H9 (cell line): ENCODE measurements around the gene KBTBD3. TPM values are rescaled to one million over a fixed set of nuclear protein-coding genes. Genes with fewer than 3 reads are reported as not detected.

Source experiments
- DNase-seq: peaks from one replicate; pipeline ENCODE4 v3.0.0-alpha.2; 2017
- H2AFZ ChIP-seq: one replicate; pipeline ENCODE4 v1.6.1; 2013; ENCODE audit warnings: mild to moderate bottlenecking, low read length, control low read depth, moderate library complexity
- H2AK5ac ChIP-seq: 2 replicates; pipeline ENCODE4 v1.6.1; 2013; ENCODE audit warnings: low read length, control low read depth, mixed read lengths; ENCODE audit not compliant: insufficient read length
- H2BK120ac ChIP-seq: one replicate; pipeline ENCODE4 v1.6.1; 2013; ENCODE audit warnings: low read depth, mild to moderate bottlenecking, low read length, control low read depth, inconsistent platforms; ENCODE audit not compliant: poor library complexity, severe bottlenecking
- H2BK12ac ChIP-seq: 2 replicates; pipeline ENCODE4 v1.6.1; 2013; ENCODE audit warnings: low read length, control low read depth, mixed read lengths, low read depth; ENCODE audit not compliant: insufficient read length
- H2BK15ac ChIP-seq: 2 replicates; pipeline ENCODE4 v1.6.1; 2013; ENCODE audit warnings: low read depth, low read length, control low read depth
- H2BK20ac ChIP-seq: one replicate; pipeline ENCODE4 v1.6.1; 2013; ENCODE audit warnings: low read depth, mild to moderate bottlenecking, low read length, control low read depth, inconsistent platforms; ENCODE audit not compliant: poor library complexity, severe bottlenecking
- H2BK5ac ChIP-seq: 2 replicates; pipeline ENCODE4 v1.6.1; 2013; ENCODE audit warnings: low read length, control low read depth, mixed read lengths; ENCODE audit not compliant: insufficient read length
- H3K14ac ChIP-seq: 2 replicates; pipeline ENCODE4 v1.6.1; 2013; ENCODE audit warnings: low read length, control low read depth; ENCODE audit not compliant: insufficient read depth
- H3K18ac ChIP-seq: 2 replicates; pipeline ENCODE4 v1.6.1; 2013; ENCODE audit warnings: low read depth, mild to moderate bottlenecking, mixed read lengths, low read length, control low read depth; ENCODE audit not compliant: insufficient read length
- H3K23ac ChIP-seq: 2 replicates; pipeline ENCODE4 v1.6.1; 2013; ENCODE audit warnings: low read length, control low read depth, mixed read lengths, low read depth; ENCODE audit not compliant: insufficient read length
- H3K23me2 ChIP-seq: 2 replicates; pipeline ENCODE4 v1.6.1; 2013; ENCODE audit warnings: low read depth, mild to moderate bottlenecking, mixed read lengths, low read length, control low read depth; ENCODE audit not compliant: insufficient read length, poor library complexity, severe bottlenecking
- H3K27ac ChIP-seq: 2 replicates; pipeline ENCODE4 v1.5.1; 2013; ENCODE audit warnings: low read length, control low read depth, mixed read lengths, low read depth; ENCODE audit not compliant: insufficient read length
- H3K27me3 ChIP-seq: 2 replicates; pipeline ENCODE4 v1.6.1; 2013; ENCODE audit warnings: low read length, control low read depth, inconsistent platforms; ENCODE audit not compliant: insufficient read depth
- H3K4ac ChIP-seq: 2 replicates; pipeline ENCODE4 v1.6.1; 2013; ENCODE audit warnings: low read depth, mild to moderate bottlenecking, control low read depth, inconsistent platforms, low read length, moderate library complexity
- H3K4me1 ChIP-seq: 2 replicates; pipeline ENCODE4 v1.6.1; 2013; ENCODE audit warnings: low read length, control low read depth, inconsistent platforms; ENCODE audit not compliant: insufficient read depth
- H3K4me2 ChIP-seq: 2 replicates; pipeline ENCODE4 v1.6.1; 2013; ENCODE audit warnings: low read length, control low read depth, mixed read lengths; ENCODE audit not compliant: insufficient read length, insufficient read depth
- H3K56ac ChIP-seq: 2 replicates; pipeline ENCODE4 v1.6.1; 2013; ENCODE audit warnings: low read depth, mild to moderate bottlenecking, mixed read lengths, low read length, control low read depth; ENCODE audit not compliant: insufficient read length
- H3K79me1 ChIP-seq: 2 replicates; pipeline ENCODE4 v1.6.1; 2013; ENCODE audit warnings: low read depth, mild to moderate bottlenecking, moderate library complexity, low read length, control low read depth, inconsistent platforms; ENCODE audit not compliant: insufficient read depth, poor library complexity, severe bottlenecking
- H3K79me2 ChIP-seq: 2 replicates; pipeline ENCODE4 v1.6.1; 2013; ENCODE audit warnings: low read length, control low read depth, inconsistent platforms; ENCODE audit not compliant: insufficient read depth
- H3K9ac ChIP-seq: 2 replicates; pipeline ENCODE4 v1.6.1; 2013; ENCODE audit warnings: low read length, control low read depth, mixed read lengths; ENCODE audit not compliant: insufficient read length; ENCODE audit errors: extremely low read depth
- H3K9me3 ChIP-seq: one replicate; pipeline ENCODE4 v1.6.1; 2013; ENCODE audit warnings: low read depth, low read length, inconsistent platforms; ENCODE audit not compliant: control insufficient read depth
- H3T11ph ChIP-seq: one replicate; pipeline ENCODE4 v1.6.1; 2013; ENCODE audit warnings: mild to moderate bottlenecking, low read length, control low read depth, inconsistent platforms
- H4K20me1 ChIP-seq: one replicate; pipeline ENCODE4 v1.6.1; 2013; ENCODE audit not compliant: control insufficient read depth, insufficient read length, insufficient read depth
- H4K5ac ChIP-seq: 2 replicates; pipeline ENCODE4 v1.6.1; 2013; ENCODE audit warnings: low read depth, mild to moderate bottlenecking, mixed read lengths, low read length, control low read depth; ENCODE audit not compliant: insufficient read length
- H4K8ac ChIP-seq: replicated peaks from 2 replicates; pipeline ENCODE4 v1.6.1; 2013; ENCODE audit warnings: low read length, control low read depth, mixed read lengths, low read depth; ENCODE audit not compliant: insufficient read length
- H4K91ac ChIP-seq: 2 replicates; pipeline ENCODE4 v1.6.1; 2013; ENCODE audit warnings: low read depth, mild to moderate bottlenecking, moderate library complexity, mixed read lengths, low read length, control low read depth; ENCODE audit not compliant: insufficient read length
- H3K27ac Mint-ChIP-seq, 3 experiments: 2 replicates in 2 of 3; 3 replicates in 1 of 3; pipeline ENCODE4 v1.8.0; 2020 to 2021; ENCODE audit warnings: mixed read lengths in 3 of 3, mild to moderate bottlenecking in 1 of 3, moderate library complexity in 1 of 3
- H3K27me3 Mint-ChIP-seq: 2 replicates; pipeline ENCODE4 v1.8.0; 2021; ENCODE audit warnings: low read depth, mild to moderate bottlenecking, moderate library complexity, mixed read lengths
- H3K36me3 Mint-ChIP-seq, 3 experiments: 2 replicates in 2 of 3; 3 replicates in 1 of 3; pipeline ENCODE4 v1.8.0; 2020 to 2021; ENCODE audit warnings: low read depth in 3 of 3, mixed read lengths in 3 of 3; ENCODE audit not compliant: insufficient read depth in 1 of 3
- H3K4me1 Mint-ChIP-seq, 2 experiments: 2 replicates each; pipeline ENCODE4 v1.8.0; 2020; ENCODE audit warnings: mixed read lengths in 2 of 2
- H3K4me3 Mint-ChIP-seq, 2 experiments: 2 replicates in 1 of 2; 3 replicates in 1 of 2; pipeline ENCODE4 v1.8.0; 2020 to 2021; ENCODE audit warnings: mild to moderate bottlenecking in 2 of 2, mixed read lengths in 2 of 2, moderate library complexity in 1 of 2
- H3K9me3 Mint-ChIP-seq, 2 experiments: 2 replicates in 1 of 2; 3 replicates in 1 of 2; pipeline ENCODE4 v1.8.0; 2020; ENCODE audit warnings: mild to moderate bottlenecking in 2 of 2, mixed read lengths in 2 of 2, moderate library complexity in 1 of 2
- CTCF ChIP-seq: fragments of 200-600 bp; sonication (generic); conservative IDR thresholded peaks from 3 replicates; pipeline ENCODE4 v1.8.0; 2021; ENCODE audit warnings: antibody characterized with exemption, mild to moderate bottlenecking
- WGBS: extraction: QIAGEN DNeasy Blood & Tissue Kit; methylation state at CpG from one replicate; pipeline ENCODE4 v1.1.7; 2013; ENCODE audit warnings: missing lambda C conversion rate, low lambda C conversion rate, mixed read lengths; ENCODE audit not compliant: insufficient read length; ENCODE audit errors: extremely low coverage; 5-methylcytosine and 5-hydroxymethylcytosine counted together
- total RNA-seq: library from RNA; stranded (reverse); gene quantifications from 2 replicates; pipeline ENCODE4 v1.2.1, GENCODE V29; 2021

The KBTBD3 gene
- total RNA-seq, 1 experiment from 2014 or later, result 2.4 TPM

GRCh38 chr11:106049727-106050476 lies 27.2 kb downstream of the KBTBD3 start:
- Histone ChIP-seq H3K27ac (no peak overlapping the region), H2BK5ac (no peak overlapping the region), H2BK12ac (no peak overlapping the region), H3K4ac (no peak overlapping the region), H3K23ac (no peak overlapping the region), H4K20me1 (no peaks in the 10 kb centered on the region), H4K91ac (no peak overlapping the region), H3K79me2 (no peaks in the 10 kb centered on the region), H3K9ac (no peak overlapping the region), H3K18ac (no peak overlapping the region), H2BK20ac (no peak overlapping the region), H2AFZ (no peak overlapping the region), H2BK15ac (no peak overlapping the region), H3K27me3 (no peaks in the 10 kb centered on the region), H3K9me3 (no peaks in the 10 kb centered on the region), H3K4me1 (no peaks in the 10 kb centered on the region), H2BK120ac (no peak overlapping the region), H3K4me2 (no peak overlapping the region), H4K5ac (no peak overlapping the region), H3K79me1 (no peaks in the 10 kb centered on the region), H3K23me2 (no peaks in the 10 kb centered on the region), H3K56ac (no peak overlapping the region), H3T11ph (no peak overlapping the region), H4K8ac (no peak overlapping the region), H2AK5ac (no peak overlapping the region), H3K14ac (no peak overlapping the region)
- Mint-ChIP-seq H3K4me1 (peaks cover 2 to 3% of the 10 kb centered on the region in 2 experiments; a peak in 2 of 4 replicates), H3K4me3 (no peak overlapping the region), H3K27me3 (no peaks in the 10 kb centered on the region), H3K36me3 (no peaks in the 10 kb centered on the region), H3K27ac (no peak overlapping the region; a peak in 1 of 7 replicates), H3K9me3 (no peaks in the 10 kb centered on the region)
- WGBS, result no CpG with 5 or more reads among the region's 5 CpGs
- no peak for DNase-seq
- TF ChIP-seq CTCF, result no peak
